H9 (cell line): ENCODE measurements around the gene APPBP2. TPM values are rescaled to one million over a fixed set of nuclear protein-coding genes. Genes with fewer than 3 reads are reported as not detected.

Experiments used
- DNase-seq: peaks from one replicate; pipeline ENCODE4 v3.0.0-alpha.2; 2017
- H2AFZ ChIP-seq: one replicate; pipeline ENCODE4 v1.6.1; 2013; ENCODE audit warnings: mild to moderate bottlenecking, low read length, control low read depth, moderate library complexity
- H2AK5ac ChIP-seq: 2 replicates; pipeline ENCODE4 v1.6.1; 2013; ENCODE audit warnings: low read length, control low read depth, mixed read lengths; ENCODE audit not compliant: insufficient read length
- H2BK120ac ChIP-seq: one replicate; pipeline ENCODE4 v1.6.1; 2013; ENCODE audit warnings: low read depth, mild to moderate bottlenecking, low read length, control low read depth, inconsistent platforms; ENCODE audit not compliant: poor library complexity, severe bottlenecking
- H2BK12ac ChIP-seq: 2 replicates; pipeline ENCODE4 v1.6.1; 2013; ENCODE audit warnings: low read length, control low read depth, mixed read lengths, low read depth; ENCODE audit not compliant: insufficient read length
- H2BK15ac ChIP-seq: 2 replicates; pipeline ENCODE4 v1.6.1; 2013; ENCODE audit warnings: low read depth, low read length, control low read depth
- H2BK20ac ChIP-seq: one replicate; pipeline ENCODE4 v1.6.1; 2013; ENCODE audit warnings: low read depth, mild to moderate bottlenecking, low read length, control low read depth, inconsistent platforms; ENCODE audit not compliant: poor library complexity, severe bottlenecking
- H2BK5ac ChIP-seq: 2 replicates; pipeline ENCODE4 v1.6.1; 2013; ENCODE audit warnings: low read length, control low read depth, mixed read lengths; ENCODE audit not compliant: insufficient read length
- H3K14ac ChIP-seq: 2 replicates; pipeline ENCODE4 v1.6.1; 2013; ENCODE audit warnings: low read length, control low read depth; ENCODE audit not compliant: insufficient read depth
- H3K18ac ChIP-seq: 2 replicates; pipeline ENCODE4 v1.6.1; 2013; ENCODE audit warnings: low read depth, mild to moderate bottlenecking, mixed read lengths, low read length, control low read depth; ENCODE audit not compliant: insufficient read length
- H3K23ac ChIP-seq: 2 replicates; pipeline ENCODE4 v1.6.1; 2013; ENCODE audit warnings: low read length, control low read depth, mixed read lengths, low read depth; ENCODE audit not compliant: insufficient read length
- H3K23me2 ChIP-seq: 2 replicates; pipeline ENCODE4 v1.6.1; 2013; ENCODE audit warnings: low read depth, mild to moderate bottlenecking, mixed read lengths, low read length, control low read depth; ENCODE audit not compliant: insufficient read length, poor library complexity, severe bottlenecking
- H3K27ac ChIP-seq: 2 replicates; pipeline ENCODE4 v1.5.1; 2013; ENCODE audit warnings: low read length, control low read depth, mixed read lengths, low read depth; ENCODE audit not compliant: insufficient read length
- H3K27me3 ChIP-seq: 2 replicates; pipeline ENCODE4 v1.6.1; 2013; ENCODE audit warnings: low read length, control low read depth, inconsistent platforms; ENCODE audit not compliant: insufficient read depth
- H3K4ac ChIP-seq: 2 replicates; pipeline ENCODE4 v1.6.1; 2013; ENCODE audit warnings: low read depth, mild to moderate bottlenecking, control low read depth, inconsistent platforms, low read length, moderate library complexity
- H3K4me1 ChIP-seq: 2 replicates; pipeline ENCODE4 v1.6.1; 2013; ENCODE audit warnings: low read length, control low read depth, inconsistent platforms; ENCODE audit not compliant: insufficient read depth
- H3K4me2 ChIP-seq: 2 replicates; pipeline ENCODE4 v1.6.1; 2013; ENCODE audit warnings: low read length, control low read depth, mixed read lengths; ENCODE audit not compliant: insufficient read length, insufficient read depth
- H3K56ac ChIP-seq: 2 replicates; pipeline ENCODE4 v1.6.1; 2013; ENCODE audit warnings: low read depth, mild to moderate bottlenecking, mixed read lengths, low read length, control low read depth; ENCODE audit not compliant: insufficient read length
- H3K79me1 ChIP-seq: 2 replicates; pipeline ENCODE4 v1.6.1; 2013; ENCODE audit warnings: low read depth, mild to moderate bottlenecking, moderate library complexity, low read length, control low read depth, inconsistent platforms; ENCODE audit not compliant: insufficient read depth, poor library complexity, severe bottlenecking
- H3K79me2 ChIP-seq: 2 replicates; pipeline ENCODE4 v1.6.1; 2013; ENCODE audit warnings: low read length, control low read depth, inconsistent platforms; ENCODE audit not compliant: insufficient read depth
- H3K9ac ChIP-seq: 2 replicates; pipeline ENCODE4 v1.6.1; 2013; ENCODE audit warnings: low read length, control low read depth, mixed read lengths; ENCODE audit not compliant: insufficient read length; ENCODE audit errors: extremely low read depth
- H3K9me3 ChIP-seq: one replicate; pipeline ENCODE4 v1.6.1; 2013; ENCODE audit warnings: low read depth, low read length, inconsistent platforms; ENCODE audit not compliant: control insufficient read depth
- H3T11ph ChIP-seq: one replicate; pipeline ENCODE4 v1.6.1; 2013; ENCODE audit warnings: mild to moderate bottlenecking, low read length, control low read depth, inconsistent platforms
- H4K20me1 ChIP-seq: one replicate; pipeline ENCODE4 v1.6.1; 2013; ENCODE audit not compliant: control insufficient read depth, insufficient read length, insufficient read depth
- H4K5ac ChIP-seq: 2 replicates; pipeline ENCODE4 v1.6.1; 2013; ENCODE audit warnings: low read depth, mild to moderate bottlenecking, mixed read lengths, low read length, control low read depth; ENCODE audit not compliant: insufficient read length
- H4K8ac ChIP-seq: replicated peaks from 2 replicates; pipeline ENCODE4 v1.6.1; 2013; ENCODE audit warnings: low read length, control low read depth, mixed read lengths, low read depth; ENCODE audit not compliant: insufficient read length
- H4K91ac ChIP-seq: 2 replicates; pipeline ENCODE4 v1.6.1; 2013; ENCODE audit warnings: low read depth, mild to moderate bottlenecking, moderate library complexity, mixed read lengths, low read length, control low read depth; ENCODE audit not compliant: insufficient read length
- H3K27ac Mint-ChIP-seq, 3 experiments: 2 replicates in 2 of 3; 3 replicates in 1 of 3; pipeline ENCODE4 v1.8.0; 2020 to 2021; ENCODE audit warnings: mixed read lengths in 3 of 3, mild to moderate bottlenecking in 1 of 3, moderate library complexity in 1 of 3
- H3K27me3 Mint-ChIP-seq: 2 replicates; pipeline ENCODE4 v1.8.0; 2021; ENCODE audit warnings: low read depth, mild to moderate bottlenecking, moderate library complexity, mixed read lengths
- H3K36me3 Mint-ChIP-seq, 3 experiments: 2 replicates in 2 of 3; 3 replicates in 1 of 3; pipeline ENCODE4 v1.8.0; 2020 to 2021; ENCODE audit warnings: low read depth in 3 of 3, mixed read lengths in 3 of 3; ENCODE audit not compliant: insufficient read depth in 1 of 3
- H3K4me1 Mint-ChIP-seq, 2 experiments: 2 replicates each; pipeline ENCODE4 v1.8.0; 2020; ENCODE audit warnings: mixed read lengths in 2 of 2
- H3K4me3 Mint-ChIP-seq, 2 experiments: 2 replicates in 1 of 2; 3 replicates in 1 of 2; pipeline ENCODE4 v1.8.0; 2020 to 2021; ENCODE audit warnings: mild to moderate bottlenecking in 2 of 2, mixed read lengths in 2 of 2, moderate library complexity in 1 of 2
- H3K9me3 Mint-ChIP-seq, 2 experiments: 2 replicates in 1 of 2; 3 replicates in 1 of 2; pipeline ENCODE4 v1.8.0; 2020; ENCODE audit warnings: mild to moderate bottlenecking in 2 of 2, mixed read lengths in 2 of 2, moderate library complexity in 1 of 2
- CTCF ChIP-seq: fragments of 200-600 bp; sonication (generic); conservative IDR thresholded peaks from 3 replicates; pipeline ENCODE4 v1.8.0; 2021; ENCODE audit warnings: antibody characterized with exemption, mild to moderate bottlenecking
- WGBS: extraction: QIAGEN DNeasy Blood & Tissue Kit; methylation state at CpG from one replicate; pipeline ENCODE4 v1.1.7; 2013; ENCODE audit warnings: missing lambda C conversion rate, low lambda C conversion rate, mixed read lengths; ENCODE audit not compliant: insufficient read length; ENCODE audit errors: extremely low coverage; 5-methylcytosine and 5-hydroxymethylcytosine counted together
- total RNA-seq: library from RNA; stranded (reverse); gene quantifications from 2 replicates; pipeline ENCODE4 v1.2.1, GENCODE V29; 2021

The APPBP2 gene
- total RNA-seq, 1 experiment from 2014 or later: 17.0 TPM

DNA sequence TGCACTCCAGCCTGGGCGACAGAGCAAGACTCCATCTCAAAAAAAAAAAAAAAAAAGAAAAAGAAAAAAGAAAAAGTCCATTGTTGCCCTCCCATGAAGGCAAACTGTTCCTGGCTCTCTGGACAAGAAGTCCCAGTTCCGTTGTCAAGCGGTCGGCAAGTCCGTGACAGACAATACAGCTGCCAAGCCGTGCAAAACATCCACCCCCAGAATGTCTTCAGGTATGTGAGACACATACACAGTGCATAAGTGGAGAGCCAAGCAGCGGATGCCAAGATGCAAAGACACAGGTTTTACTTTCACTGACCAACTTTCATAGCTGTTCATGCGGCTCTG, 33.6 kb upstream of the APPBP2 start:
- H4K91ac ChIP-seq: no peak overlapping the region
- Mint-ChIP-seq H3K4me1 (no peaks in the 10 kb centered on the region), H3K9me3 (peaks cover 27 to 29% of the 10 kb centered on the region in 2 experiments), H3K27me3 (peaks cover 2% of the 10 kb centered on the region; the same call in 1 of the 2 replicates), H3K27ac (no peak overlapping the region), H3K4me3 (no peak overlapping the region), H3K36me3 (peaks cover 5 to 21% (median 8%) of the 10 kb centered on the region in 3 experiments)
- H3K4me2 ChIP-seq: no peak overlapping the region
- no peak overlapping the region for H2BK20ac ChIP-seq
- no peak overlapping the region for H2BK15ac ChIP-seq
- no peak overlapping the region for H3K23ac ChIP-seq
- H2BK120ac ChIP-seq: no peak overlapping the region
- no peak overlapping the region for H3K27ac ChIP-seq
- peaks cover 10% of the 10 kb centered on the region for H3K9me3 ChIP-seq
- no peak overlapping the region for H3K9ac ChIP-seq
- H3K79me2 ChIP-seq: no peaks in the 10 kb centered on the region
- no peaks in the 10 kb centered on the region for H3K79me1 ChIP-seq
- H3K27me3 ChIP-seq: no peaks in the 10 kb centered on the region
- H3K23me2 ChIP-seq: no peaks in the 10 kb centered on the region
- DNase-seq: no peak
- no peak overlapping the region for H2AFZ ChIP-seq
- no CpG with 5 or more reads among the region's 8 CpGs for WGBS
- H3T11ph ChIP-seq: no peak overlapping the region
- H4K8ac ChIP-seq: no peak overlapping the region
- no peak overlapping the region for H2BK12ac ChIP-seq
- no peak overlapping the region for H2AK5ac ChIP-seq
- no peak overlapping the region for H3K4ac ChIP-seq
- no peak for TF ChIP-seq CTCF
- no peak overlapping the region for H3K14ac ChIP-seq
- no peak overlapping the region for H4K5ac ChIP-seq
- H3K56ac ChIP-seq: no peak overlapping the region
- no peaks in the 10 kb centered on the region for H4K20me1 ChIP-seq
- no peaks in the 10 kb centered on the region for H3K4me1 ChIP-seq
- no peak overlapping the region for H3K18ac ChIP-seq
- H2BK5ac ChIP-seq: no peak overlapping the region
